CD14-positive monocyte (primary cell): ENCODE data around the gene FAM170B. TPM values are rescaled to one million over a fixed set of nuclear protein-coding genes. Genes with fewer than 3 reads are reported as not detected.

ENCODE experiments used
- DNase-seq, 3 donors: peaks; one replicate each; pipeline ENCODE4 v3.0.0-alpha.2; 2011 to 2022
- H2AFZ ChIP-seq: 2 replicates; pipeline ENCODE4 v1.6.0; 2012; ENCODE audit warnings: mild to moderate bottlenecking, low read depth, low read length, inconsistent platforms; ENCODE audit not compliant: insufficient read depth, poor library complexity, severe bottlenecking
- H3K27ac ChIP-seq, 2 donors: 1 replicate in 1 of 2; 2 replicates in 1 of 2; pipeline ENCODE4 v1.5.1; 2012 to 2013; ENCODE audit warnings: low read length in 2 of 2, control low read depth in 1 of 2, inconsistent platforms in 1 of 2, low read depth in 1 of 2, mild to moderate bottlenecking in 1 of 2
- H3K27me3 ChIP-seq, 2 donors: one replicate each; pipeline versions ENCODE4 v1.6.0 to v1.6.1; 2011 to 2013; ENCODE audit warnings: low read length in 2 of 2; ENCODE audit not compliant: control insufficient read depth in 2 of 2, insufficient read depth in 2 of 2
- H3K36me3 ChIP-seq, 2 donors: replicated peaks in 1 of 2; 1 replicate in 1 of 2; 2 replicates in 1 of 2; pipeline versions ENCODE4 v1.5.1 to v1.6.1; 2012 to 2013; ENCODE audit warnings: low read length in 2 of 2, control low read depth in 1 of 2, inconsistent platforms in 1 of 2, mild to moderate bottlenecking in 1 of 2; ENCODE audit not compliant: insufficient read depth in 2 of 2, control insufficient read depth in 1 of 2
- H3K4me1 ChIP-seq, 2 donors: 1 replicate in 1 of 2; 2 replicates in 1 of 2; pipeline versions ENCODE4 v1.5.1 to v1.6.1; 2012 to 2013; ENCODE audit warnings: low read length in 2 of 2, control low read depth in 1 of 2, inconsistent platforms in 1 of 2, mild to moderate bottlenecking in 1 of 2, moderate library complexity in 1 of 2; ENCODE audit not compliant: insufficient read depth in 2 of 2, control insufficient read depth in 1 of 2
- H3K4me2 ChIP-seq: replicated peaks from 2 replicates; pipeline ENCODE3; 2012; ENCODE audit warnings: low read length, moderate library complexity, mild to moderate bottlenecking; ENCODE audit not compliant: poor library complexity, severe bottlenecking; ENCODE audit errors: extremely low read depth
- H3K4me3 ChIP-seq, 3 experiments: fragments of 200-600 bp in 1 of 3; sonication (generic) in 1 of 3; replicated peaks in 1 of 3; 1 replicate in 2 of 3; 2 replicates in 1 of 3; pipeline ENCODE4 v1.5.1; 2011 to 2013; ENCODE audit warnings: low read length in 3 of 3, mild to moderate bottlenecking in 3 of 3, control low read depth in 2 of 3, low read depth in 2 of 3, inconsistent platforms in 1 of 3, moderate library complexity in 1 of 3
- H3K79me2 ChIP-seq: 2 replicates; pipeline ENCODE4 v1.6.0; 2012; ENCODE audit warnings: mild to moderate bottlenecking, control low read depth, inconsistent platforms, low read length, moderate library complexity; ENCODE audit not compliant: insufficient read depth
- H3K9ac ChIP-seq: 2 replicates; pipeline ENCODE4 v1.6.0; 2017; ENCODE audit warnings: low read length, mild to moderate bottlenecking; ENCODE audit not compliant: insufficient read depth, poor library complexity, severe bottlenecking
- H3K9me3 ChIP-seq, 2 donors: replicated peaks in 1 of 2; 1 replicate in 1 of 2; 2 replicates in 1 of 2; pipeline versions ENCODE4 v1.5.1 to v1.6.1; 2012 to 2013; ENCODE audit warnings: low read length in 2 of 2, control low read depth in 1 of 2; ENCODE audit not compliant: control insufficient read depth in 1 of 2, insufficient read depth in 1 of 2
- H4K20me1 ChIP-seq: 2 replicates; pipeline ENCODE4 v1.6.0; 2012; ENCODE audit warnings: mild to moderate bottlenecking, low read length, control low read depth, moderate library complexity; ENCODE audit not compliant: insufficient read depth
- H3K27ac Mint-ChIP-seq, 7 donors: one replicate each; pipeline ENCODE4 v1.8.0; 2020; ENCODE audit warnings: mild to moderate bottlenecking in 7 of 7, mixed read lengths in 7 of 7, moderate library complexity in 6 of 7, inconsistent platforms in 2 of 7
- H3K27me3 Mint-ChIP-seq, 3 donors: one replicate each; pipeline ENCODE4 v1.8.0; 2021 to 2022; ENCODE audit warnings: low read depth in 3 of 3, mild to moderate bottlenecking in 3 of 3, mixed read lengths in 3 of 3, moderate library complexity in 3 of 3, inconsistent platforms in 1 of 3
- H3K36me3 Mint-ChIP-seq, 2 donors: one replicate each; pipeline ENCODE4 v1.8.0; 2020; ENCODE audit warnings: mixed read lengths in 2 of 2, inconsistent platforms in 1 of 2, mild to moderate bottlenecking in 1 of 2
- H3K4me1 Mint-ChIP-seq: one replicate; pipeline ENCODE4 v1.8.0; 2020; ENCODE audit warnings: mild to moderate bottlenecking, mixed read lengths
- H3K4me3 Mint-ChIP-seq, 2 donors: one replicate each; pipeline ENCODE4 v1.8.0; 2020; ENCODE audit warnings: mild to moderate bottlenecking in 2 of 2, mixed read lengths in 2 of 2, moderate library complexity in 1 of 2
- H3K9me3 Mint-ChIP-seq, 7 donors: one replicate each; pipeline ENCODE4 v1.8.0; 2020 to 2022; ENCODE audit warnings: mixed read lengths in 7 of 7, mild to moderate bottlenecking in 6 of 7, moderate library complexity in 6 of 7, inconsistent platforms in 2 of 7
- WGBS: methylation state at CpG from one replicate; pipeline ENCODE4 v1.1.5; 2013; ENCODE audit warnings: missing lambda C conversion rate; ENCODE audit not compliant: insufficient coverage; 5-methylcytosine and 5-hydroxymethylcytosine counted together
- intact Hi-C, 2 donors: fragments of 100-400 bp; cut with micrococcal nuclease; formaldehyde crosslinking; loops; one replicate each; pipeline versions ENCODE4 v1.15.0 to v1.15.1; 2023
- polyA plus RNA-seq, 3 donors: library from polyadenylated mRNA; depleted of rRNA in 1 of 3; unstranded in 2 of 3; stranded (reverse) in 1 of 3; fragments of 300-500 nt in 2 of 3; fragments of >200 nt in 1 of 3; fragmentation: Illumina TruSeq in 2 of 3; gene quantifications; 1 replicate in 2 of 3; 2 replicates in 1 of 3; pipeline ENCODE4 v1.2.3, GENCODE V29; 2012 to 2021
- TF ChIP-seq, protein P1 (sequence below): fragments of 200-600 bp; IDR thresholded peaks from one replicate; pipeline ENCODE4 v1.8.0; 2022; ENCODE audit warnings: antibody characterized with exemption, mild to moderate bottlenecking

Gene FAM170B
- polyA plus RNA-seq, 3 donors: not detected

DNA sequence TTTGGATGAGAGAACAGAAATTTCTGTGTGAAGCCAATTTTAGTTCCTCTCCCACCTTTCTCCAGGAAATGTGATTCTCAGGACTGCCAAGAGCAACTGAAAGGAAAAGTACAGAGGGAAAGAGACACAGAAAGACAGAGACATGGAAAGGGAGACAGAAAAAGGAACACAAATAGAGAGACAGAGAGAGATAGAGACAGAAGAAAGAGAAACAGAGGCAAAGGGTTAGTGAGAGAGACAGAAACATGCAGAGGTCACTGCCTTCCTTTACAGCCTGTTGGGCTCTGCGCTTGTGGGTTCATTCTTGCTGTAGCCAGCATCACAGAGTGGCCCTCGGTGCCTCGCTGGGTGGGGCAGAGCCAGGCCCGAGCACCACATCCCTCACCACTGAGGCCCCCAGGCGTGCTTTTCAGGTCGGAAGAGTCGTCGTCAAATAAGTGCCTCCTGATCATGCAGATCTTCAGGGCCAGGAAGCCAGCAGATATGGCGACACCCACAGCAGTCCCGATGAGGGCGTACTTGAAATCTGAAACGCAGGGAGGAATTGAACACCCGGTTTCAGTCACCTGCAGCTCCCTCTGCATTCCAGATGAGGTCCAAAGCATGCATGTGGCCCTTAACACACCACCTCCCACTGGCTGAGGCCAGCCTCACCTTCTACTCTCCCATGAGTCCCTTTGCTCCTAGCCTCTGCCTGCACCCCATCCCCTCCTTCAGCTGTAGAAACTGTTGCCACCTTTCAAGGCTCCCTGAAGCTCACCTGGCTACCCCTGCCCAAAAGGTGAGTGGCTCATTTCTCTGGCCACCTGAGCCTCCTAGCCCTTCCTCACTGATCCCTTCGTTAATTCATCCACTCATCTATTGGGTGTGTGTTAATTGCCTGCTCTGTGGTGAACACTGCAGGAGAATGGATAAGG, 32.9 kb upstream of the FAM170B start:
- intact Hi-C loops: no loop called here
- Histone ChIP-seq H3K4me1 (peaks cover 17 to 26% of the 10 kb centered on the region in 2 donors), H3K9ac (no peak overlapping the region), H3K79me2 (no peaks in the 10 kb centered on the region), H3K36me3 (no peaks in the 10 kb centered on the region), H4K20me1 (no peaks in the 10 kb centered on the region), H3K9me3 (no peaks in the 10 kb centered on the region), H3K27me3 (no peaks in the 10 kb centered on the region), H2AFZ (no peak overlapping the region), H3K4me2 (no peak overlapping the region), H3K4me3 (no peak overlapping the region), H3K27ac (no peak overlapping the region)
- TF ChIP-seq, protein P1, sequence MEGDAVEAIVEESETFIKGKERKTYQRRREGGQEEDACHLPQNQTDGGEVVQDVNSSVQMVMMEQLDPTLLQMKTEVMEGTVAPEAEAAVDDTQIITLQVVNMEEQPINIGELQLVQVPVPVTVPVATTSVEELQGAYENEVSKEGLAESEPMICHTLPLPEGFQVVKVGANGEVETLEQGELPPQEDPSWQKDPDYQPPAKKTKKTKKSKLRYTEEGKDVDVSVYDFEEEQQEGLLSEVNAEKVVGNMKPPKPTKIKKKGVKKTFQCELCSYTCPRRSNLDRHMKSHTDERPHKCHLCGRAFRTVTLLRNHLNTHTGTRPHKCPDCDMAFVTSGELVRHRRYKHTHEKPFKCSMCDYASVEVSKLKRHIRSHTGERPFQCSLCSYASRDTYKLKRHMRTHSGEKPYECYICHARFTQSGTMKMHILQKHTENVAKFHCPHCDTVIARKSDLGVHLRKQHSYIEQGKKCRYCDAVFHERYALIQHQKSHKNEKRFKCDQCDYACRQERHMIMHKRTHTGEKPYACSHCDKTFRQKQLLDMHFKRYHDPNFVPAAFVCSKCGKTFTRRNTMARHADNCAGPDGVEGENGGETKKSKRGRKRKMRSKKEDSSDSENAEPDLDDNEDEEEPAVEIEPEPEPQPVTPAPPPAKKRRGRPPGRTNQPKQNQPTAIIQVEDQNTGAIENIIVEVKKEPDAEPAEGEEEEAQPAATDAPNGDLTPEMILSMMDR: no peak
- no peak for DNase-seq
- WGBS: 91% methylated on average over 13 of the region's 14 CpGs
- Mint-ChIP-seq H3K27me3 (peaks cover 0 to 6% (median 4%) of the 10 kb centered on the region in 3 donors), H3K27ac (peak overlapping the region in 2 of 7 donors; percentile 41 to 69), H3K4me3 (no peak overlapping the region), H3K36me3 (peaks cover 0 to 10% of the 10 kb centered on the region in 2 donors), H3K9me3 (no peaks in the 10 kb centered on the region), H3K4me1 (peaks cover 25% of the 10 kb centered on the region)

DNA sequence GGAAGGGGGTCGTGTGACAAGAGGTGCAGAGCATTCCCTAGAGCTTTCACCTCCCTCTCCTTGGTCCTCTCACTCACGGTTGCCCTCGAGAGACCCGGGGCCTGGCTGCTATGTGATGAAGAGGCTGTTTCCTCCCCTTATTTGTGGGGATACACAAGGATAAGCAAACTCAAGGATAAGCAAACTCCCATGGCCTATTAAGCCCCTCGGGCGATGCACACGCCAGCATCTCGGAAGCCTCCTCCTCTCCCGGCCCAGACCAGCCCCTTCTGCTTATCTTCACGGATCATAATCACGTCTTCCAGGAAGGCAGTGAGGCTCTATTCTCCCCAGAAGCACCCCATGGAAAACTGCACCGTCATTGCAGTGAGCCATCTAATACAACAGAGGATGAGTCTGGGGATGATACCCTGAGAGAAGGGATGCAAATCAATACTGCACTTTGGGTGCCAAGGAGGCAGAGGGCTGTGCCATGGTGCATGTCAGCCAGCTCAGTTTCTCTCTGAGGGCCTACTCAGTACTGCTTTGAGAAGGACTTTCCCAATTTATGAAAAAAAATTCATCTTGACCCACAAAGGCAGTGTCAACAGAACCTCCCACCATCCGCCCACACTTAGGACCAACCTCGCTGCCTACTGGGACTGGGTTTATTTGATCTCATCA, 32.1 kb upstream of the FAM170B start:
- Histone ChIP-seq H3K27me3 (no peaks in the 10 kb centered on the region), H3K4me1 (peaks cover 16 to 24% of the 10 kb centered on the region in 2 donors), H2AFZ (no peak overlapping the region), H3K9ac (no peak overlapping the region), H3K9me3 (no peaks in the 10 kb centered on the region), H3K79me2 (no peaks in the 10 kb centered on the region), H3K36me3 (no peaks in the 10 kb centered on the region), H3K4me3 (no peak overlapping the region), H3K27ac (no peak overlapping the region), H4K20me1 (no peaks in the 10 kb centered on the region), H3K4me2 (no peak overlapping the region)
- no peak overlapping the region for H3K27ac Mint-ChIP-seq
- intact Hi-C loops: no loop called here
- peaks cover 0 to 10% of the 10 kb centered on the region in 2 donors for H3K36me3 Mint-ChIP-seq
- no peak overlapping the region for H3K4me3 Mint-ChIP-seq
- peaks cover 26% of the 10 kb centered on the region for H3K4me1 Mint-ChIP-seq
- peaks cover 0 to 6% (median 4%) of the 10 kb centered on the region in 3 donors for H3K27me3 Mint-ChIP-seq
- no peaks in the 10 kb centered on the region for H3K9me3 Mint-ChIP-seq
- 91% methylated on average over 5 of the region's 14 CpGs for WGBS
- TF ChIP-seq, protein P1: no peak
- DNase-seq: no peak
